Limb (tissue), 2 donors: Measurements from ENCODE around the gene TSPAN9.
A peak's percentile ranks its signal among the peaks of the same experiment; 100 is the strongest.

ENCODE experiments used
- DNase-seq, 2 donors: peaks; one replicate each; pipeline ENCODE4 v3.0.0-alpha.2; 2016; ENCODE audit errors: extremely low spot score in 2 of 2

TSPAN9 gene

DNA sequence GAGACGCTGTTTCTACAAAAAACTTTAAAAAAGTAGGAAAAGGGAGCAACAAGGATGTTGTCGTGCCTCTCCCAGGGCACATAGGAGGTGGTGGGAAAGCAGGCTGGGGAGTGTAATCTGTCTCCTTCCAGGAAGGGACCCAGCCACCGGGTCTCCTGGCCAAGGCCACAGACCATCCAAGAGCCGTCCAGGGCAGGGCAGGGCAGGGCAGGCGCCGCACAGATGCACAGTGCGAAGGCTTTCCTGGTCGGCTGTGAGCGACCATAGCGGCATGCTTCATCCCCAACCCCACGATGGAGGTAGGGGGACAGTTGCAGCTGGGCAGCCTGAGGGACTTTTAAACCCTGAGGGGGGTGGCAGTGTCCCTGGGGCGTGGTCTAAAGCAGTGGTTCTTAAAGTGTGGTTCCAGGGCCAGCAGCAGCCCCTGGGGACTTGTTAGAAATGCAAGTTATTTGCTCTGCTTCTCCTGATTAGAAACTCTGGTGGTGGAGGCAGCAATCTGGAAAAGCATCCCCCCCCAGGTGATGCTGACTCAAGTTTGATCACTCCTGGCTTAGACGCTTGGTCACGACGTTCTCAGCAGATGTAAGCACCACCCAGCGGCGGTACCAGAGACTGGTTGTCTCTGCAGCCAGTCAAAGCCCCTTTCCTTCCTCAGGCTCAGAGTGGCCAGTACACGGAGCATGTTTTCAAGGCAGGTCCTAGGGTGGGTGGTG, 216.4 kb downstream of the TSPAN9 start:
- no peak for DNase-seq

GRCh38 chr12:3294481-3294911, 217.3 kb downstream of the TSPAN9 start:
- DNase-seq, result no peak

DNA sequence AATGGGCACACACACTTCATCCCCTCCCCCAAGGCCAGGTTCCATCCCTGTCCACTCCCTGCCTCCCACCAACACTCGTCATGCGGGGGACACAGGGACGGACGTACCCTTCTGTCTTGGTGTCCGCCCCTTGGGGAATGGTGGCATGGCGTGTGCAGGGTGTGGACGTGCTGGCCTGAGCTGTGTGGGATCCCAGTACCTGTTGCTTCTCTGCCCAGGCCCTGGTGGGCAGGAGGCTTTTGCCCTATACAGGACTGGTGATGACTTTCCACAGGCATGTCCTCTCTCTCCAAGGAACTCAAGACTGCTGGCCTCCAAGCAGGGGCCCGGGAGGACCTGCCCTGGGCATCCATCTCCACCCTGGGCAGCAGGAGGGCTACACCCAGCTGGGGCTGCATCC, 218.0 kb downstream of the TSPAN9 start:
- DNase-seq, result no peak

DNA sequence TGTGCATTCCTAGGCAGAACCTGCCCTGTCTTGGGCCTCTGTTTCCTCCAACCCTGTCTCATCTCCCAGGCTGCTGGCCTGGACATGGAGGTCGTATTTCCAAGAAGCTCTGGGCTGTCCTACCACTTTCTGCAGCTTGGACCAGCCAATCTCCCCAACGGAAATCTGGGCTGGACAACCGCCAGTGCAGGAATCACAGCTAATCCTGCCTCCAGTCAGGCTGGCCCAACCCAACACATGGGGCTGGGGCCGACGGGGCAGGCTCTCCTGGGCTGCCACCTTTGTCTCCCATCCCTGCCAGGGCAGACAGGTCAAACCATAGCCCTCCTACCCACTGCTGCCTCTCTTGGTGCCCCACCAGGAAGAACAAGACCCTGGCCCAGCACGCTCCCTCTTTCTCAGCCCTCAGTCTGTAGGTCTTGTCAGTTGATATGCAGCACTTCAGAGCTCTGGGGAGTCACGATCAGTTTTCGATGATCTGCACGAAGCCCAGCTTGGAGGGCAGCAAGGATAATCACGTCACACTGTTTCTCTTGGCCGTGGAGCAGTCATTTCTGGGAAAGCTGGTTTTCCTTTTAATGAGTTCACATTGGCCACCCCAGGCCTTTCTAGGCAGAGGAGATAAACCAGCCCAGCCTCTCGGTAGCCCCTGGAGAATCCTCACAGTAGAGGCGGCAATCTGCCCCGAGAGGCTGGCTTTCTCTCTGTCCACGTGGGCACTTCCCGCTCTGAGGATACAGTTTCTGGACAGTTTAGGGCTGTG, 218.6 kb downstream of the TSPAN9 start:
- DNase-seq, result no peak

DNA sequence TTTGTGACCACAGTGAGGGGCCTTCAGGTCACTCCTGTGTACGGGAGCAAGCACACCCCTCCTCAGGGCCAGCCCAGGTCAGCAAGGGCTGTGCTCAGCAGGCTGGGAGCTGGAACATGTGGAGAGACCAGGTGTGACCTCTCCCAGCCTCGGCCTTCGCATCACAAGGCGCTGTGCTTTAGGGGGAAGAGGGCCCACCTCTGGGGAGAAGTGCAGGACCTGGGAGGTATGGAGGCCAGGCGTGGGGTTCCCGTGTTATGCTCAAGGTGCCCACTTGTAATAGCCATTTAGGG, 219.2 kb downstream of the TSPAN9 start:
- no peak for DNase-seq

DNA sequence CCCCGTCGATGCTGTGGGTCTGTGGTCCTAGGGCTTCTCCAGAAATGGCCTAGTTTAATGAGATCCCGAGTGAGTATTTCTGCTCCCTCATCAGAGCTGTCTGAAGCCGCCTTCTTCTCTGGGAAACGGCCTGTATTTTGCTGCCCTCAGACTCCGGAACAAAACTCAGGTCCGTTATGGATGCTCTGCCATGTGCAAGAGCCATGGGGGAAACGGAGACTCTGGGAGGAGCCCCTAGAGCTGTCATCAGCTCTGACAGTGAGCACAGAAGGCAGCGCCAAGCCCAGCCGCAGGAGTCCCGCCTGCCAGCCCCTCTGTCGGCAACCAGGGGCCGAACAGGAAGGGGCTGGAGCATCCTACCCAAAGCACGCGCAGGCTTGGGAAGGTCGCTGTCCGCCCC, 221.4 kb downstream of the TSPAN9 start:
- no peak for DNase-seq

- peak; percentile 86 to 92 for DNase-seq
Observed at GRCh38 chr12:3299929-3300832, 223.0 kb downstream of the TSPAN9 start.

DNA sequence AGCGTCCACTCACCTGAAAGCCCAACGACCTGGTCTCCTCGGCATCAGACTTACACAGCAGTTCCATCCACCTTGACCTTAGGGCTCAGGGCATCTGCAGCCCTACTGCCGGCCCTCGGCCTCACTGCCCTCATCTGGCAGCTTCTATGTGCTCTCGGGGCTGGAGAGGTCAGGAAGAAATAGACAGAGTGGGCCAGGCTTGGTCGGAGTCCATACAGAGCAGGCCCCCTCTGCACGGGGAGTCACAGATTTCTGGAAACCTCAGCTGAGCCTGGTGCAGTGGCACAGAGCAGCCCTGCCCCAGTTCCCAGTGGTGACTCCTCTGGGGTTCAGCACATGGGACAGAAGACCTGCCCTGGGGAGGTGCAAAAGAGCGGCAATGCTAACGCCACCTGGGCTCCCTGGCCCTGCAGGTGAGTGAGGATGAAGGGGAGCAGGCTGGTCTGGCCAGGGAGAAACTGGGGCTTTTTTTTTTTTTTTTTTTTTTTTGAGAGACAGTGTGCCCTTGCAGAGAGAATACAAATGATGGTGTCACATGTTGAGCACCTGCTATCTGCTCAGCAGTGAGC, 223.7 kb downstream of the TSPAN9 start:
- no peak for DNase-seq

GRCh38 chr12:3302401-3303041, 225.3 kb downstream of the TSPAN9 start:
- DNase-seq, result no peak

- DNase-seq, result no peak
Observed at GRCh38 chr12:3303410-3304136, 226.4 kb downstream of the TSPAN9 start.

DNA sequence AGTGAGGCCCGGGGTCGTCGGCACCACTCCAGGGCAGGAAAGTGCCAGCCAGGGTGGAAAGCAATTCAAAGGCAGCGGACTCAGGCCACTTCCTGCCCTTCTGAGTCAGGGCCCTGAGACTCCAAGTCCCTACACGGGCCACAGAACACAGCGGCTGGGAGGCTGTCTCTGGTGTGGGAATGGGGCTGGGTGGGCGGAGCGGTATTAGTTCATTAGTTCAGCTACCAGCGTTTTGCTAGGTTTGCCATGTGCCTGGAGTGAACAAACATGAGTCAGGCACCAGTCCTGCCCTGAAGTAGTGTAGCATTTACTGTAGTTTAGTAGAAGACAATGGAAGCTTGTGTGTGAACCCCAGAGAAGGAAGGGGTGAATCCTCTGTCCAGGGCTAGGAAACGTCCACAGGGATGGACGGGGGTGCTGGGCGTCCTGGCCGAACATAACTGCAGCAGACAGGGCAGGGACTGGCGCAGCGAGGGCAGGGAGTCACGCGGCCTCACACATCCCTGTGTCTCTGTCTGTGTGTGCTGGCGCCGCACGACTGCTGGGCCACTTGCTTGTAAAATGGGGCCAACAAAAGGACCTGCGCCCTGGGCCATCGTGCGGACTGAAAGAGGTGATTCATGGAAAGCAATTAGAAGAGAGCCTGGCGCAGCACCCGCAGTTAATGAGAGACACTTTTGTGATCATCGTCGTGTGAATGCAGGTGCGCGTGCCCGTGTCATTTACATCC, 227.4 kb downstream of the TSPAN9 start:
- DNase-seq, result no peak

DNA sequence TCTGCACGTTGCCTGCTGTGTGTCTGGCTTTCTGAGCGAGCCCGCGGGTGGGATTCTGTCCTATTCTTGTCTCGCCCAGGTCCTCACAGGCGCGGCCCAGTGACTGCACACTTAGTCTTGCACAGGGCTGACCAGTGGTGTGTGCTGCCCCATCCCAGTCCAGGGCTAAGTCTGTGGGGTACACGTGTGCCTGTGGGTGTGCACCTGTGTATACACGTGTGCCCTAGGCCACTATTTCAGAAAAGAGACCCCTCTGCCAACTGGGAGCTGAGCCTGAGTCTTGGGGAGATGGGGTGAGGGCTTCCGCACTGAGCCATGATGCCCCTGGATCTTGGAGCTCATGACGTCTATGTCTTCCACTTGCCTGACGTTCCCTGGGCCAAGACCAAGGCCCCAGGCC, 228.3 kb downstream of the TSPAN9 start:
- no peak for DNase-seq

GRCh38 chr12:3305904-3306619, 228.9 kb downstream of the TSPAN9 start:
- no peak for DNase-seq

- peak in 1 of 2 donors; percentile 83 for DNase-seq
Observed at GRCh38 chr12:3307389-3307788, 230.2 kb downstream of the TSPAN9 start.

GRCh38 chr12:3308063-3308462, 230.9 kb downstream of the TSPAN9 start:
- no peak for DNase-seq

GRCh38 chr12:3308609-3309008, 231.4 kb downstream of the TSPAN9 start:
- DNase-seq, result no peak

GRCh38 chr12:3309805-3310204, 232.6 kb downstream of the TSPAN9 start:
- DNase-seq, result no peak

DNA sequence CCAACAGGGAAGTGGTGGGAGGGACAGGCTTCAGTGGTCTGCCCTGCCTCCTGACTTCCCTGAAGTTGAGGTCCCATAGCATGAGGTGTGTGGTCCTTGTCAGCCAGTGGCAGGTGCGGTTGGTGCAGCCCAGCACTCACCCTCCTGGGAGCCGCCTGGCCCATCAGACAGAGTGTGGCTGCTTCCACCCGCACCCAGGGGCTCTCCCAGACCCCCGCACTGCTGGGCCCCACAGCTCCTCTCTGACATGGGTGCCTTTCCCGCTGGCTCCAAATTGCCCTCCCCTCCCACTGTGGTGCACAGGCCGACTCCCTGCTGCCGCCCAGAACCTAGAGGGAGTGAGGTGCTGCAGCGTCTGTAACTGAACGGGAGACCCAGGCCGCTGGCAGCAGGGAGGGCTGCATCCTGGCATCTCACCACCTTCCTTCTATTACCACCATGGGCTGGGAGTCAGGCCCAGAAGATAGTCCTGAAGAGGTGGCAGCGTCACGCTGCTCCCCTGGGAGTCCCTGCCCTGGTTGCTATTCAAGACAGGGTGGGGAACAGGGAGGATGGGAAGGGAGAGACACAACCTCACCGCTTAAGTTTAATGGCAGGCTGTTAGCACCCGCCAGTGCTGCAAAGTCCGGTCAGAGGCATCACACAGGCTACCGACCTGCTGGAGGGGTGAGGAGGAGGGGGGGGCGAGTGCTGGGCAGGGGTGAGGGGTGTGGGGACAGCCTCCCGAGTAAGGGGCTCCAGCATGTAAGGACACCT, 233.3 kb downstream of the TSPAN9 start:
- DNase-seq, result no peak

DNA sequence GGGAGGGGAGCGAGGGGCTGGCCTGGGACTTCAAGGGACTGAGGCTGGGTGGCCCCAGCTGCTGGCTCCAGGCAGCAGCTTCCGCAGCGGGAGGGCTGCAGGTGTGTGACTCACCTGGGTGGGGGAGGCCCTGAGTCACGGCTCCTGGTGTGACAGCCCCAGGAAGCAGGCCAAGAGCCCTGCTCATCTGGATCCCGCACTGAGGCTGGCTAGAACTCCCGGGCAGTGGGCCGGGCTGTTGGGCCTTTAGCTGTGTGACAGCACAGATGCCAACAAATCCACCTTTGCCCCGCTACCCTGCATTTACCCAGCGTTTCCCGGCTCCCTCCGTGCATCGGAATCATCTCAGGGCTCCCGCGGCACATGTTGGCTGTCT, 233.8 kb downstream of the TSPAN9 start:
- DNase-seq, result peak in 1 of 2 donors; percentile 37
